ENCODE measurements around the gene ATF7.
"Not testable (repeated sequence)": the region's sequence is repeated elsewhere in the genome, so short reads cannot be mapped to it uniquely, and the experiment has no call there.

Gene ATF7

DNA sequence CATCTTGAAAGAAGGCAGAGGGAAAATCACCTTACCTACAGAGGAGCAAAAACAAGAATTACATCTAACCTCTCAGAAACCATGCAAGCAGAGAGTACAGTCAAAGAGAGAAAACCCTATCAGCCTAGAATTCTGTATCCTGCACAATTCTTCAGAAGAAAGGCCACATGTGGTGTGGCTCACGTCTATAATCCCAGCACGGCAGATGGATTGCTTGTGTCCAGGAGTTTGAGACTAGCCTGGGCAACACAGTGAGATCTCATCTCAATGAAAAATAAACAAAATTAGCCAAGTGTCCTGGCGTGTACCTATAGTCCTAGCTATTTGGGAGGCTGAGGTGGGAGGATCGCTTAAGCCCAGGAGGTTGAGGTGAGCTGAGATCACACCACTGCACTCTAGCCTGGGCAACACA, 48.2 kb downstream of the ATF7 start:
- Histone ChIP-seq H3K9ac (ENCODE audit: low read length in 5 of 5) (no peak overlapping the region), H3K27ac (ENCODE audit: low read depth, low read length) (no peak overlapping the region), H3K4me1 (ENCODE audit: control insufficient read depth in 5 of 5, insufficient read depth in 5 of 5, low read length in 5 of 5) (peaks cover 0 to 12% (median 10%) of the 10 kb centered on the region in 5 donors)

GRCh38 chr12:53575502-53576249, 50.5 kb downstream of the ATF7 start:
- H3K36me3 ChIP-seq (ENCODE audit: control insufficient read depth in 5 of 5, insufficient read depth in 5 of 5, low read length in 5 of 5): peaks cover 0 to 13% (median 8%) of the 10 kb centered on the region in 5 donors
- H3K27ac ChIP-seq (ENCODE audit: low read depth, low read length): no peak overlapping the region
- H3K27me3 ChIP-seq (ENCODE audit: control insufficient read depth in 5 of 5, insufficient read depth in 4 of 5, low read length in 5 of 5): no peaks in the 10 kb centered on the region

More for the DNA sequence above, 48.2 kb downstream of the ATF7 start:
- peaks cover 0 to 8% (median 7%) of the 10 kb centered on the region in 5 donors for H3K36me3 ChIP-seq (ENCODE audit: control insufficient read depth in 5 of 5, insufficient read depth in 5 of 5, low read length in 5 of 5)
- no peak overlapping the region for H3K4me3 ChIP-seq (ENCODE audit: low read depth in 1 of 5, low read length in 5 of 5)
- no peaks in the 10 kb centered on the region for H3K27me3 ChIP-seq (ENCODE audit: control insufficient read depth in 5 of 5, insufficient read depth in 4 of 5, low read length in 5 of 5)
- no peaks in the 10 kb centered on the region for H3K9me3 ChIP-seq (ENCODE audit: control insufficient read depth in 5 of 5, low read length in 5 of 5)

GRCh38 chr12:53572134-53572758, 53.9 kb downstream of the ATF7 start:
- H3K4me3 ChIP-seq (ENCODE audit: low read depth in 1 of 5, low read length in 5 of 5): no peak overlapping the region
- H3K9me3 ChIP-seq (ENCODE audit: control insufficient read depth in 5 of 5, low read length in 5 of 5): no peaks in the 10 kb centered on the region
- peaks cover 5 to 14% (median 12%) of the 10 kb centered on the region in 5 donors for H3K36me3 ChIP-seq (ENCODE audit: control insufficient read depth in 5 of 5, insufficient read depth in 5 of 5, low read length in 5 of 5)
- no peak overlapping the region for H3K27ac ChIP-seq (ENCODE audit: low read depth, low read length)
- no peak overlapping the region for H3K9ac ChIP-seq (ENCODE audit: low read length in 5 of 5)
- no peaks in the 10 kb centered on the region for H3K27me3 ChIP-seq (ENCODE audit: control insufficient read depth in 5 of 5, insufficient read depth in 4 of 5, low read length in 5 of 5)
- H3K4me1 ChIP-seq (ENCODE audit: control insufficient read depth in 5 of 5, insufficient read depth in 5 of 5, low read length in 5 of 5): peaks cover 0 to 12% (median 10%) of the 10 kb centered on the region in 5 donors

More at GRCh38 chr12:53575502-53576249, 50.5 kb downstream of the ATF7 start:
- no peak overlapping the region for H3K9ac ChIP-seq (ENCODE audit: low read length in 5 of 5)
- H3K4me3 ChIP-seq (ENCODE audit: low read depth in 1 of 5, low read length in 5 of 5): peak overlapping the region in 1 of 5 donors; percentile 9
- H3K4me1 ChIP-seq (ENCODE audit: control insufficient read depth in 5 of 5, insufficient read depth in 5 of 5, low read length in 5 of 5): peaks cover 0 to 12% (median 10%) of the 10 kb centered on the region in 5 donors
- H3K9me3 ChIP-seq (ENCODE audit: control insufficient read depth in 5 of 5, low read length in 5 of 5): no peaks in the 10 kb centered on the region

DNA sequence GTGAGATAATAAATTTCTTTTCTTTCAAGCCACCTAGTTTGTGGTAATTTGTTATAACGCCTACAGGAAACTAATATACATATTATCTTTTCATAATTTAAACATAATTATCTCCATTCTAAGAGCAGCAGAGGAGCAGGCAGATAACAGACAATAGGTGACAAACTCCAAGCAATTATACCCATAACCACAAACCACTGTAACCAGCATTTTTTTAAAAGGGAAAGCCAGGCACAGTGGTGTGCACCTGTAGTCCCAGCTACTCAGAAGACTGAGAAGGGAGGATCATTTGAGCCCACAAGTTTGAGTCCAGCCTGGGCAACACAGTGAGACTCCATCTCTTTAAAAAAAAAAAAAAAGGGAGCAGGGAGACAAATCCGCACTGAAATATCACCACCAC, 54.9 kb downstream of the ATF7 start:
- Histone ChIP-seq H3K9ac (ENCODE audit: low read length in 5 of 5) (no peak overlapping the region), H3K9me3 (ENCODE audit: control insufficient read depth in 5 of 5, low read length in 5 of 5) (no peaks in the 10 kb centered on the region), H3K4me3 (ENCODE audit: low read depth in 1 of 5, low read length in 5 of 5) (no peak overlapping the region), H3K27me3 (ENCODE audit: control insufficient read depth in 5 of 5, insufficient read depth in 4 of 5, low read length in 5 of 5) (no peaks in the 10 kb centered on the region), H3K4me1 (ENCODE audit: control insufficient read depth in 5 of 5, insufficient read depth in 5 of 5, low read length in 5 of 5) (peaks cover 0 to 11% (median 9%) of the 10 kb centered on the region in 5 donors), H3K27ac (ENCODE audit: low read depth, low read length) (no peak overlapping the region), H3K36me3 (ENCODE audit: control insufficient read depth in 5 of 5, insufficient read depth in 5 of 5, low read length in 5 of 5) (peaks cover 4 to 14% (median 6%) of the 10 kb centered on the region in 5 donors)

- H3K9me3 ChIP-seq (ENCODE audit: control insufficient read depth in 5 of 5, low read length in 5 of 5): no peaks in the 10 kb centered on the region
- H3K36me3 ChIP-seq (ENCODE audit: control insufficient read depth in 5 of 5, insufficient read depth in 5 of 5, low read length in 5 of 5): peaks cover 3 to 10% (median 5%) of the 10 kb centered on the region in 5 donors
- no peak overlapping the region for H3K27ac ChIP-seq (ENCODE audit: low read depth, low read length)
- H3K27me3 ChIP-seq (ENCODE audit: control insufficient read depth in 5 of 5, insufficient read depth in 4 of 5, low read length in 5 of 5): no peaks in the 10 kb centered on the region
- no peak overlapping the region for H3K9ac ChIP-seq (ENCODE audit: low read length in 5 of 5)
- peaks cover 5 to 15% (median 12%) of the 10 kb centered on the region in 5 donors for H3K4me1 ChIP-seq (ENCODE audit: control insufficient read depth in 5 of 5, insufficient read depth in 5 of 5, low read length in 5 of 5)
- H3K4me3 ChIP-seq (ENCODE audit: low read depth in 1 of 5, low read length in 5 of 5): no peak overlapping the region
Observed at GRCh38 chr12:53568809-53569557, 57.2 kb downstream of the ATF7 start.

DNA sequence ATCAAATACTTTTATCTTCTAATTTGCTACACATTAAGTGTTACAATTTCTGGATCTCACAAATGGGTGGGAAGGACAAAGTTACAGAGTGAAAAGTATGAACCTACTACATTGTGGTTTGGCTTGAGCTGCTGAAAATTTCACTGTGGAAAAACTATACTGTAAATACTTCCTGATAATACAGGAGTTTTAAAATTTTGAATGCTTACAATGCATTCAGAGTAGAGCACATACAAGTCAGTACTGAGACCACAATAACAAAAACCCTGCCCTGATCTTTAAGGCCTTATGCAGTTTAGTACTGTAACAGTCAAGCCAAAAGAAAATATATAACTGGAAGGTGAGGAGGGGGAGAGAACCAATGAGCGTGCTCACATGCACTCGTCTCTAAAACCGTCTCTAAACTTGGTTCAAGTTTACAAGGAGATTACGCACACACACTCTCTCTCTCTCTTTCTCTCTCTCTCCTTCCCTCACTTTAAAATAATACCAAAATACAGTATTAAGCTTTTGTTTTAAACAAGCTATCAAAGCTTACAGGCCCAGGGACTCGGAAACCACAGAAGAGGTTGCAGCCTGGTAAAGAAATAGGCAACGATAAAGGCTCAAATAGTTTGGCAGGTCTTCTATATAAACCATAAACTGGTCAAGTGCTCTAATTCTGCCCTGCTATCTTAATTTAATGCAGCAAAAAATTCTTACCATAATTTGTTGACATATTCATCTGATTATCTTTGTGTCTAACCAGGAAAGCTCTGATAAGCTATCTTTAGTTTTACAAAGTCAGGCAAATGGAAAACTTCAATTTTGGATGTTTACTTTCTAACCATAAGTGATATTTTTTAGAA, 58.0 kb downstream of the ATF7 start:
- H3K27ac ChIP-seq (ENCODE audit: low read depth, low read length): no peak overlapping the region
- peaks cover 8 to 23% (median 19%) of the 10 kb centered on the region in 5 donors for H3K4me1 ChIP-seq (ENCODE audit: control insufficient read depth in 5 of 5, insufficient read depth in 5 of 5, low read length in 5 of 5)
- H3K36me3 ChIP-seq (ENCODE audit: control insufficient read depth in 5 of 5, insufficient read depth in 5 of 5, low read length in 5 of 5): peaks cover 3 to 10% (median 5%) of the 10 kb centered on the region in 5 donors
- H3K9me3 ChIP-seq (ENCODE audit: control insufficient read depth in 5 of 5, low read length in 5 of 5): no peaks in the 10 kb centered on the region
- H3K4me3 ChIP-seq (ENCODE audit: low read depth in 1 of 5, low read length in 5 of 5): no peak overlapping the region
- no peaks in the 10 kb centered on the region for H3K27me3 ChIP-seq (ENCODE audit: control insufficient read depth in 5 of 5, insufficient read depth in 4 of 5, low read length in 5 of 5)
- H3K9ac ChIP-seq (ENCODE audit: low read length in 5 of 5): no peak overlapping the region

DNA sequence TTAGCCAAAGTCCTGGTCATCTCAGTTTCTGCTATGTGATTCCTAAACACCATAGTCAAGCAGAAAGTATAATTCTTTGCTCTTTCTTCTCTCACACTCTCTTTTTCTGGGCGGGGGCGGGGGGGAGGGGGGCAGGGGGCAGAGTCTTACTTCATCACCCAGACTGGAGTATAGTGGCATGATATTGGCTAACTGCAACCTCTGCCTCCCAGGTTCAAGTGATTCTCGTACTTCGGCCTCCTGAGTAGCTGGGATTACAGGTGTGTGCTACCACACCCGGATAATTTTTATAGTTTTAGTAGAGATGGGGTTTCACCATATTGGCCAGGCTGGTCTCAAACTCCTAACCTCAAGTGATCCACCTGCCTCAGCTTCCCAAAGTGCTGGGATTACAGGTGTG, 60.8 kb downstream of the ATF7 start:
- H3K27ac ChIP-seq (ENCODE audit: low read depth, low read length); H3K27me3 ChIP-seq (ENCODE audit: control insufficient read depth in 5 of 5, insufficient read depth in 4 of 5, low read length in 5 of 5); H3K36me3 ChIP-seq (ENCODE audit: control insufficient read depth in 5 of 5, insufficient read depth in 5 of 5, low read length in 5 of 5); H3K9ac ChIP-seq (ENCODE audit: low read length in 5 of 5); H3K9me3 ChIP-seq (ENCODE audit: control insufficient read depth in 5 of 5, low read length in 5 of 5); H3K4me3 ChIP-seq (ENCODE audit: low read depth in 1 of 5, low read length in 5 of 5): not testable (repeated sequence)
- H3K4me1 ChIP-seq (ENCODE audit: control insufficient read depth in 5 of 5, insufficient read depth in 5 of 5, low read length in 5 of 5): peaks cover 8 to 30% (median 25%) of the 10 kb centered on the region in 5 donors

DNA sequence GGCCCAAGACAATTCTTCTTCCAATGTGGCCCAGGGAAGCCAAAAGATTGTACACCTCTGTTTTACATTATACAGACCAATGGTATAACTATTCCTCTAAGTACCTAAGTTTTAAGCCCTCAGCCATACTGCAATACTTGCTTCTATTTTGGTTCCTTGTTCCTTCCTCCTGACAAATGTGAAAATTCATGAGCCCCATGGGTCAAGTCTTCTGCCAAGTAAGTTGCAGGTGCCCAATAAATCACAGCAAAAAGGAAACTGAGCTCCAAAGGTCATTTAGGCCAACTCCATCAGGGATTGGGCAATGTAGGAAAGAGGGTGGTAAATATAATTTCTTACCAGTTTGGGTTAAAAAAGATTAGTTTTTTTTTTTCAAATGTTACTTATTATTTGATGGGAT, 61.2 kb downstream of the ATF7 start:
- Histone ChIP-seq H3K27me3 (ENCODE audit: control insufficient read depth in 5 of 5, insufficient read depth in 4 of 5, low read length in 5 of 5) (no peaks in the 10 kb centered on the region), H3K4me1 (ENCODE audit: control insufficient read depth in 5 of 5, insufficient read depth in 5 of 5, low read length in 5 of 5) (peaks cover 8 to 34% (median 27%) of the 10 kb centered on the region in 5 donors), H3K36me3 (ENCODE audit: control insufficient read depth in 5 of 5, insufficient read depth in 5 of 5, low read length in 5 of 5) (peaks cover 0 to under 1% (median 0%) of the 10 kb centered on the region in 5 donors), H3K27ac (ENCODE audit: low read depth, low read length) (no peak overlapping the region), H3K4me3 (ENCODE audit: low read depth in 1 of 5, low read length in 5 of 5) (peak overlapping the region in 1 of 5 donors; percentile 22), H3K9ac (ENCODE audit: low read length in 5 of 5) (no peak overlapping the region), H3K9me3 (ENCODE audit: control insufficient read depth in 5 of 5, low read length in 5 of 5) (no peaks in the 10 kb centered on the region)

GRCh38 chr12:53564278-53564677, 61.9 kb downstream of the ATF7 start:
- no peaks in the 10 kb centered on the region for H3K27me3 ChIP-seq (ENCODE audit: control insufficient read depth in 5 of 5, insufficient read depth in 4 of 5, low read length in 5 of 5)
- H3K36me3 ChIP-seq (ENCODE audit: control insufficient read depth in 5 of 5, insufficient read depth in 5 of 5, low read length in 5 of 5): no peaks in the 10 kb centered on the region
- H3K9me3 ChIP-seq (ENCODE audit: control insufficient read depth in 5 of 5, low read length in 5 of 5): no peaks in the 10 kb centered on the region
- H3K4me1 ChIP-seq (ENCODE audit: control insufficient read depth in 5 of 5, insufficient read depth in 5 of 5, low read length in 5 of 5): peaks cover 8 to 34% (median 27%) of the 10 kb centered on the region in 5 donors
- no peak overlapping the region for H3K9ac ChIP-seq (ENCODE audit: low read length in 5 of 5)
- H3K27ac ChIP-seq (ENCODE audit: low read depth, low read length): no peak overlapping the region
- H3K4me3 ChIP-seq (ENCODE audit: low read depth in 1 of 5, low read length in 5 of 5): no peak overlapping the region
